ENCODE results near the gene CUBN.
"Not testable (repeated sequence)": the region's sequence is repeated elsewhere in the genome, so short reads cannot be mapped to it uniquely, and the experiment has no call there.

CUBN gene

DNA sequence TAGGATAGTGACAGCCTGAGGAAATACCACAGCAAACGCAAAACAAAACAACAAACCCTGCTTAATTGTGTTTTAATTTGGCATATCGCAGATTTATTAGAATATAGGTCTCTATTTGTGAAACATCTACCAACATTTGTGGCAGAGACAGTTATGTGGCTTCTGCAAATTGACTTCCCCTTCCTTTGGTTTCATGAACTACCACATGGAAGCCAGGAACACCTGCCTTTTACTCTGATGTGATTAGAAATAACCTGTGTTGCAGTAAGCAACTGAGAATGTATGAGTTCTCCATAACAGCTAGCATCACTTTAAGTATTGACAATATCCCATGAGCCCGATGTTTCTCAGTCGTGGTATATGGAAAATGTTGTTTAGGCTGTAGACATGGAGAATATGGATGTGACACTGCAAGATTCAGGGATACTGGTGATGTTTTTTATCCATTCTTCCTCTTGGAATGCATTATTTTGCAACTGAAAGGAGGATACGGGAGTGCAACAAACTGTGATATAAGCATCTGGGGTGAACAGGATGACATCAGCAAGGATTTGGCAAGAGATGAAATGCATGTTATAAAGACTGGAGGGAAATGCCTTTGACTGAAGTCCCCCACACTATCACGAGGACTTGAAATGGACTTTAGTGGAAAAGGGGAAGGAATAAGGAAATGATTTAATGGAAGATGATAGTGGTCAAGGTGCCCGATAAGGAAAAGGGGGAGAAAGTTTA is 95.9 kb downstream of the CUBN start:
- DNase-seq: no peak

DNA sequence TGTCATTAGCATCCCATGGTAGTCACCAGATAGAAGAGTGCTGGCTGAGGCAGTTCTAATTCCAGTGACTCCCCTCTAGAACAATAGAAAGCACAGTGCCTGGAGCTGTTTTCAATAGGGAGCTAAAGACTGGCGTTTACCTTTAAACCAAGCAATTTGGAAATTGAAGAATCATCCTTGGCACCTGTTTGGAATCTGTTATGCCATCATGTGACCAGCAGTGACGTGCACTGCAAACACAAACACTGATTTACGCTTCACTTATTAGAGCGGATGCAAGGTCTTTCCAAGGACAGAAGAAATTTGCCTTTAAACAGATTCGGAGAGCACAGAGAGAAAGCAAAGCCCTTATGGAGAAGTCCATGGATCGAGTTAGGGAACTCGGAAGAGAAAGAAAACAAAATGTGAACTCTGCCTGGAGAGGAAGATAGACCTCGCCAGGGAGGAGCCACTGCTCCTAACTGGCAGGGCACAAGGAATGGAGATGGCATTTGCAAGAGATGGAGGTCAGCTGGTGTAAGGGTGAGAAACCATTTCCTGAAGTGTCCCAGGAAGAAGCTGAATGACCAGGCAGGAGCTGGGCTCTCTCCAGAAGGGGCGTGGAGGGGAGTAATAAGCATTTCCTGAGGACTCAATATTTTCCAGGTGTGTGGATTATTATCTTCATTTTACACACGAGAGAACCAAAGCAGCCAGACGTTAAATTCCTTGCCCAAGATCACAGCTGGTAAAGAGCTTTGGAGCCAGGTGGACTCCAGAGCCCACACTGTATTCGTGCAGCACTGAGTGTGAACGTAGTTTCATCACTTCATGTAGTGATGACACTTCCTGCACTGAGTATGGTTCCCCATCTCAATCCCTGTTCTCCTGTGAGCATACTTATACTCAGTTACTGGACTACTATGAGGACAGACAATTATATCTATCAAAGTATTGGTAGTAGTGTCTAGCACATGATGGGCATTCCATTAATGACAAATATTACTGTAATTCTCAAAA is 97.7 kb downstream of the CUBN start:
- DNase-seq: no peak

DNA sequence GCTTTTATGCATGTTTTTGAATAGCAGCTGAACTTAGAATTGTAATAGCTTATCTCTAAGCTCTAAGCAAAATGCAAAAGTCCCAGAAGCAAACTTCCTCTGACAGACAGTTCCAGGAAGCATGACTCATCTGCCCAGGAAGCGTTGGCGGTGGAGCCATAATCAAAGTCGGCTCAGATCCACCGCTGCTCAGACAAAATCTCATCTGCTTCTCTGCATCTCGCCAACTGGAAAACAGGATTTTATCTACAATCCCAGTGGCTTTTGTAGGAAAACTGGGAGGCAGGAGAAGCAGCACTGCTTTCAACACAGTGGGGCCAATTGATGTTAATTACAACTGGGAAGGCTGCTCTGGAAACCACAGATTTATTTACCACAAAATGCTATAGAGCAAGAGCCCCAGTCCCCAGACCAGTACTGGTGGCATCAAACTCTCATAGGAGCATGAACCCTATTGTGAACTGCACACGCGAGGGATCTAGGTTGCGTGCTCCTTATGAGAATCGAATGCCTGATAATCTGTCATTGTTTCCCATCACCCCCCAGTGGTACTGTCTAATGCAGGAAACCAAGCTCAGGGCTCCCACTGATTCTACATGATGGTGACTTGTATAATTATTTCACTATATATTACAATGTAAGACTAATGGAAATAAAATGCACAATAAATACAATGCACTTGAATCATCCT is 99.9 kb downstream of the CUBN start:
- peak; percentile 84 for DNase-seq

DNA sequence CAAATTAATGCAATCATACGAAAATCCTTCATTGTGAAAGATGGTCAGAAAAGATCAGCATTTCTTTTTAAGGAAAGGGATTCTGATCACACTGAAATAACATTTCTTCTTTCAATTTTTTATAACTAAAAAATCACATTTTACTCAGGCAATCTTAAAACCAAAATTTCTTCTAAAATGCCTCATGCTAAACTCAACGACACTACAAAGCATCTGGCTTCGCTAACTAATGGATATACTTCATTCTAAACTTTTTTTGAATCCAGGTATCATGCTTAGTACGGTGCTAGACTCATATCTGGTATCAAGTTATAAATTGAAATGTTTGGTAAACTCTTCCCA is 100.4 kb downstream of the CUBN start:
- no peak for DNase-seq

DNA sequence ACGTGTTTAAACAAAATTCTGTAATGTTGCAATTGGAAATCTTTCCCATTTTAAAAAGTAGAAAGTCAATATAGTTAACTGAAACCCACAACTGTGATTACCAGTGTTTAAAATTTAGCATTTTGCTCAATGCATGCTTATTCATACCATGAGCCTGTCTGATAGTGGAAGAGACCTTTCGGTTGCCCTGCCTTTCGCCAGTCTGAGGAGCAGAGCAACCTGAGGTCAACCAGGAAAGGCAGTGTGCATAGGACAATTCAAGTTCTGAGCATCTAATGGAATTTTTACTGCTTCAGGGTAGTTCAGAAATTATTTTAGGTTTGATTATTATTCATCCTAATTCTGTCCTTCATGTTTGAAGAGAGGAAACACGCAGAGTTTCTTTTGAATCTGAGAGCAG is 100.8 kb downstream of the CUBN start:
- no peak for DNase-seq

DNA sequence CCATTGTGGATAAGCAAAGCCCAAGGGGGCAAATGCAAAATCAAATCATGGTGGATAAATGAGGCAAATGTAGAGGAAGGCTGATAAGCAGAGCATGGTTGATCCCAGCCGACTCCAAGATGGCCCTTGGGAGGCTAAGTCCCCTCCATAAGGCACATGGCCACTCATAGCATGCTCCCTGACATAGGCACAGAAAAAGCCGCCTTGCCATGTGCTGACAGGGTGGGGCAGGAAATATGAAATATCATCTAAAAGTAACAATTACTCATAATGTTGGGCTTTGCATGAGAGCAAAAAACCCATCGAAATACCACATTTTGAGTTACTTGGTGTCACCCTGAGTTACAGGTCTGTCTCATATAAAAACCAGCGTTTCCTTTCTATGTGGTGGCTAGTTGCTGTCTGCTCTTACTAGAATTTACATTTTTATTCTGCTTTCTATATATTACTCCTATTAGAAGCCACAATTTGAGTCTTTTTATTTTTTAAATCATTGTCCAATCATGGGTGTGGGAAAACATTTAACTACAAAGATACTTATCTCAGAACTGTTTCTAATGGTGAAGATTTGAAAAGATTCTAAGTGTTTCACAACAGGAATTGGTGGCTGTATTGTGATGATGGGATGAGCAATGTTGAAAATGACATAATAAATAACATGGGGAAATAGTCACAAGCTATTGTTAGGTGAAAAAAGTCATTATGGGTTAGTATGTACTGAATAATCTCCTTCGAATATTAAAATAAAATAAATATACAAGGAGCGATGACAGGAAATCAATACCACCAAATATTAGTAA is 102.7 kb downstream of the CUBN start:
- peak; percentile 90 for DNase-seq

DNA sequence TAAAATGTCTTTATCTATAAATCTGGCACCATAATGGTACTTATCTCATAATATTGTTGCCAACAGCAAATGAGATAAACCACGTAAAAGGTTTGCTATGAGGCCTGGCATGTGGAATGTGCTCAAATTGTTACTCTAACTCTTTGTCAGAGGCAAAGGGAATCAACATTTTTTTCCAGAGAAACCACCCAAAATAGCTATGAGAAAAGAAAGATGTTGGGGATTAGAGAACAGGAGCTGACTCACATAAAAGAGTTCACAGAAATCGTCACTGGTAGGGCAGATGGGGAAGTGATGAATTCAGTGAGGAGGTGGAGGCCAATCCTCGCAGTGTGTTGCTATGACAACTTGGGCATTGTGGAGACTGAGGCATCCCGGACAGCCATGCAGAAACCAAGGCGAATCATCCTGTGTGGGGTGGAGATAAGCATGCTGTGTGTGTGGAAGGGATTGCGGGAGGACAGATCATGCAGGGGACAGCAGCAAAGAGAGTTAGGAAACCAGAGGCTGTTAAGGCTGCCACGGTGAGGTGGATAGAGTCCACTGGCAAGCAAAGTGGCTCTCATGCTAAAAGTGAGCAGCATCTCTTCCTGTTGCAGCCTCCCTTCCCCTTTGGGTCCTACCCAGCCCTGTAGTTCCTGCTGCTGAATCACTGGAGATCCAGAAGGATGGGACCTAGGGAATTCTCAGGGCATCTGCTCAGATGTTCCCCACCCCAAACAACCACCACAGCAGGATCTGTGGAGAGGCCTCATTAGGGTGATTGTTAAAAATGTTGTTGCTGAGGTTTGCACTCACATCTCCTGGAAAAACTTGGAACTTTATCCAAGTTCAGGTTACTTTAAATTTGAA is 103.9 kb downstream of the CUBN start:
- peak; percentile 85 for DNase-seq

DNA sequence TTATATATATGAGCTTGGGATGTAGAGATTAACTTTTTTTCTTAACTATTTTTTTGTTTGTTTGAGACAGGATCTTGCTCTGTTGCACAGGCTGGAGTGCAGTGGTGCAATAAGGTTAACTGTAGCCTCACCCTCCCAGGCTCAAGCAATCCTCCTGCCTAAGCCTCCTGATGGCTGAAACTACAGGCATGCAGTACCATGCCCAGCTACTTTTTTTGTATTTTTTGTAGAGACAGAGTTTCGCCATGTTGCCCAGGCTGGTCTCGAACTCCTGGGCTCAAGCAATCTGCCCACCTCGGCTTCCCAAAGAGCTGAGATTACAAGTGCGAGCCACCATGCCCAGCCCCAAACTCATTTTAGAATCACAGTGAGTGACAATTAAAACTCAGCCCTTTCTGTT is 105.2 kb downstream of the CUBN start:
- DNase-seq: peak; percentile 35

DNA sequence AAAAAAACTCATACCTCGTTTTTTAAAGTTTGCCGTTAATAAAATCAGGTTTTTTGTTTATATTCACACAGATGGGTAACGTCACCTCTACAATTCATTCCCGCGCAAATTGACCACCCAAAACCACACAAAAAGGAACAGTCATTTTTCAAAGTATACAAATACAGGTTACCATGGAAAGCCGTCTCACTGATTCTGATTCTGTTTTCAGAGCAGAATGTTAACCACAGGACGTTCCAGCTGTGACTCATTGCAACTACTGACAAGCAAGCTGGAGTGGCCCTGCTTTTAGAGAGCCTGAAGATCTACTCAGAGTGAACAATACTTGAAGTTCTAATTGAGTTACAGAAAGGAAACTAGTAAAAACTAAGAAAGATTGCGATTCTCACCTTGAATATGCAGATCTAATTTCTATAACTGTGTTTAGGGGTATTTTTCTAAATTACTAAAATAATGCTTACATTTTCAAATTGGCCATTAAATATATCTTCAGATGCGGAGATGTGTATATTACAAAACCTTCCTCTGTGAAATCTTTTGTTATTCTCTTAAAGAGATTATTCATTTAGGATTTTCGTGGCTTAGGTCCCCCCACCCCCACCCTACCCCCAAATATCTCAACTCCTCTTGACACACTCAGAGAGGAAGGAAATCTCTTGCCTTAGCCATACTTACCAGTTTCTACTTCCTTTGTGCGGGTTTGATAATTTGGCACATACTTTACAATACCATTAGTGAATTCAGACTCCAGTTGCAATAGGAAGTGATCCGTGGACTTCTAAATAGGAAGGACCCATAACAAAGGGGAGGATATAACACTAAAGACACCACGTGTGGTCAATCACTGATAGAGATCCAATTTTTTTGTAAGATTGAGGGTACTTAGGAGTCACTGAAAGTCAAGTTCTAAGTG is 106.0 kb downstream of the CUBN start:
- peak; percentile 95 for DNase-seq

DNA sequence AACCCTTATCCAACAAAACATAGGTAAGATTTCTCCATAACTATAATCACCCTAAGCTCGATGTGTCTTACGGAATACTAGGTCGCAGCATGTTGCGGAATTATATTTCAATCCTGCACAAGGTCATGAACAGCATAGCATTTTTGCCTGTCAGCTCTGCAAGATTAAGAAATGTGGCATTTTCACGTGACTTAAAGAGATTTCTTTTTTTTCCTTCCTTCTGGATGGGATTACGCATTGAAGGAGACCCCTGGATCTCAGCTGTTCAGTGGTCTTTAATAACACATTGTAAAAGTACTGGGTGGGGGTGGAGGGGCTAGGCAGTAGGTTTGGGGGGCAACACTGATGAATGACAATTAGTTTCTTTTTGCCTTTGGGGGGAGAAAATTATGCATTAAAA is 106.7 kb downstream of the CUBN start:
- no peak for DNase-seq

DNA sequence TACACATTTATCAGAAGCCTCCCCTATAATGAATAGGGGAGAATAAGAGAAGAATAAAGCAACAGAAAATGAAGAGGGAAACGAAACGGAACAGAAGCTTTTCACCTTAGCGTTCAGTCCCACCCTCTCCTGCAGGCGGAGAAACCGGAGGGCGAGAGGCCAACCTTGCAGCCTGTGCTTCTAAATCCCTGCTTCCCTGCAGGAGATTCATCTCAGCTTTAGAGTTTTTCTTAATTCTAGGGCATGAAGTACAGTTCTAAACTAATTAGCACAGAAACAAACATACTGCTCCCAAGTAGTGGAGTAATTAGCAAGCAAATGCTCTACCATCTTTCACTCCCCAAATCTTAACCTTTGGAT is 107.2 kb downstream of the CUBN start:
- no peak for DNase-seq

DNA sequence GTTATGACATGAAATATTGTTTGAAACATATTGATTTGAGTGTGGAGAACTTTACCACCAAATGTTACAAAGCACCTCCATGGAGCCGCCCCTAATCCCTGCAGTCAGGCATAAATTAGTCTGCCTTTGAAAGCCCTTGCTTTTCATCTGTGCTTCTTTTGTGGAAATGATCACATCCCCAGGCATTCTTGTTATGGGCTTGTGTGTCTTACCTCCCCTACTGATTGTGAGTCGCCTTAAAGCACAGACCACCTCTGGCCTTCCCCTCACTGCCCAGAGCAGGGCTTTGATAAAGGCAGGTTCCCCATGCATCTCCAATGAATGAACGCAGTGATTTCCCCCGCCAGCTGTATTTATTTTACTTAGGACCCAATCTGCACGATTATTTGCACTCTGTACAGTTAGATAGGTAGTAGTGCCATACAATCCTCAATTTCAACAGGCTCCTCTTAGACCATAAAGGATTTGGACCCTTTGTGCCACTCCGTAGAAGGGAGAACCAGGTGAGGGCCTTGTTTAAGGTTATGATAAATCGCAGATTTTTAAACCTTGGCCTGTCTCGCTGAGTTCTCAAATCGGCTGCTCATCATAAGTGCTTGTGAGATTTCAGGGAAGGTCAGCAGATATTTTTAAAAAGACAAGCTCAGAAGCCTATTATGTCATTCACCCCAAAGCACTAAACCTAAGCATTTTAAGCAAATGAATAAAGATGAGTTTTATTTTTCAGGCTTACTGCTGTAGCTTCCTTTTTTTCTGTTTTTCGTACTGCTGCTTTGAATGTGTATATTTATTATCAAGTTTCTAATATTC is 107.8 kb downstream of the CUBN start:
- no peak for DNase-seq

DNA sequence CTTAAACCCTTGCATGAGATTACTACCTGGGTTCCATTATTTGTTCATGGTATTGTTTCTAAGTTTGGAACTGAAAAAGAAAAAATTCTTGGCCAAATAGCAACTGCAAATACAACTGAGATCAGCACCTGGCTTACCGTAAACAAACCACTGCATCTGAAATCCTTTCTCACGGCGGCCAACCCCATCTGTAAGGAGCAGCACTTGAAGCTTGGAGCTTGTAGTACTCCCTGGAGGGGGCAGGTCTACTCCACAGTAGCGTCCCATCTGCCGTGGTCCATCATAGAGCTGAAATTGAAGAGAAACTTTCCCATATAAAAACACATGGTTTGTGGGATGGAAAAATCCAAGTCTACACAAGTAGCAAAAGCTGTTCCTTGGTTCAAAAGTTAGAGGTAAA is 109.9 kb downstream of the CUBN start:
- DNase-seq: no peak

DNA sequence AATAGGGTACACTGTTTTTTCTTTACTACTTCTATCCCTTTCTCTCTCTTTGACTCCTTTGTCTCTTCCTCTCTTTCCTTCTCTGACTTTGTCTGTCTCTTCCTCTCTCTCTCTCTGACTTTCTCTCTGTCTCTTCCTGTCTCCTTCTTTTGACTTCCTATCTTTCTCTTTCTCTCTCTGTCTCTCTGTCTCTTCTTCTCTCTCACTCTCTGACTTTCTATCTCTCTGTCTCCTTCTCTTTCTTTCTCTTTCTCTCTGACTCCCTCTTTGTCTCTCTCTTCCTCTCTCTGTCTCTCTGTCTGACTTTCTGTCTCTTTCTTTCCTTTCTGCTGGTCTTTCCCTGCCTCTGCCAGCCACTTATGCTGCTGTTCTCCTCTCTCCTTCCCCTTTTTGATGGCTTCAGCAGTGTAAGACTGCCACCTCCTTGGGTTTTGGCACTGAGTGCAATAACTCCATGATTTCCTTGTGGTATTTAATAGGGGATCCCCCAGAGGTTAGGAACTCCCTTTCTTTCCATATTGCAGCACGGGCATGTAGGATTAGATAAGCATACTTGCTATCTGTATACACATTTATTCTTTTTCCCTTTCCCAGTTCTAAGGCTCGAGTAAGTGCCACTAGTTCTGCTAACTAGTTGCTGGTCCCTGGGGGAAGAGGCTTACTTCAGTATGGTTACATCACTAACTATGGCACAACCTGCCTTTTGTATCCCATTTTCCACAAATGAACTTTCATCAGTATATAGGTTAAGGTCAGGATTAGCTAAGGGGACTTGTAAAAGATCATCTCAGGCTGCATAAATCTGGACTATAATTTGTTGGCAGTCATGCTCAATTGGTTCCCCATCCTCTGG is 116.3 kb downstream of the CUBN start:
- not testable (repeated sequence) for DNase-seq

DNA sequence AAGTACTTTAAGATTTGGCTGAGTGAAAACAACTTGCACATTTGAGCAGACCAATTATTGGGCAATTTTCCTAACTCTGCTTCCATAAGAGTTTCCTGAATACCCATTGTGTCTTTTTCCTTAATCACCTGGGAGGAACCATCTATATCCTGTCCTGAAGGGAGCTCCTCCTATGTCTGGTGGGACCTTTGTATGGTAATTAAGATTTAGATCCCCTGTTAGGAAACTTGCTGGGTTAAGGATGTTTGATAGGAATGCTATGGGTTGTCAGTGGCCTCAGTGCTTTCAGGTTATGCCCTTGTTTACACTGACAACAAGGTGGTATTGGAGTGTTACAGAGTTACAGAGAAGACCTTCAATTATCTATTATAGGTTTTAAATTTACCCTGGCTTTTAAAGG is 116.9 kb downstream of the CUBN start:
- not testable (repeated sequence) for DNase-seq

DNA sequence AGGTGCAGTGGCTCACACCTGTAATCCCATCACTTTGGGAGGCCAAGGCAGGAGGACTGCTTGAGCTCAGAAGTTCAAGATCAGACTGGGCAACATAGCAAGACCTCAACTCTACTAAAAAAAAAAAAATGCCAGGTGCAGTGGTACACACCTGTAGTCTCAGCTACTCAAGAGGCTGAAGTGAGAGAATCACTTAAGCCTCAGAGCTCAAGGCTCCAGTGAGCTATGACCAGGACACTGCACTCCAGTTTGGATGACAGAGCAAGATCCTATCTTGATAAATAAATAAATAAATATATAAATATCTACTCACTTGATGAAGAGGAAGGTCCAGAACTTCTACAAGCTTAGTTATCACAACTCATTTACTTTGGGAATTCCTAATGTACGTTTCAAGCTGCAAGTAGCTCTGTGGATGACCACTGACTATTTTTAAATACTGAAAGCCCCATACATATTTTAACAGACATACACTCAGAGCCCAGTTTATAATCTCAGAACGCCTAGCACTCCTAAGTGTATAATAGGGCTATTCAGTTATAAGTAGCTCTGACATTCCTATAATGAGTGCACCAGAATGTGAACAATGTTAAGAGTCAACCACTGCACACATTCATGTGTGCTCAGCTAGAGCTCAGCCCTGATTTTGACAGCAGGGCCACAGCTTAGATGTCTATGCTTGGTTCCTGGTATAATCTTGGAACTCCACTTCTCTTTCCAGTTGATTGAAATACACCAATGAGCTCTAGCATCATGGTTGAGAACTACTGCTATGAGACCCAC is 119.1 kb downstream of the CUBN start:
- no peak for DNase-seq

DNA sequence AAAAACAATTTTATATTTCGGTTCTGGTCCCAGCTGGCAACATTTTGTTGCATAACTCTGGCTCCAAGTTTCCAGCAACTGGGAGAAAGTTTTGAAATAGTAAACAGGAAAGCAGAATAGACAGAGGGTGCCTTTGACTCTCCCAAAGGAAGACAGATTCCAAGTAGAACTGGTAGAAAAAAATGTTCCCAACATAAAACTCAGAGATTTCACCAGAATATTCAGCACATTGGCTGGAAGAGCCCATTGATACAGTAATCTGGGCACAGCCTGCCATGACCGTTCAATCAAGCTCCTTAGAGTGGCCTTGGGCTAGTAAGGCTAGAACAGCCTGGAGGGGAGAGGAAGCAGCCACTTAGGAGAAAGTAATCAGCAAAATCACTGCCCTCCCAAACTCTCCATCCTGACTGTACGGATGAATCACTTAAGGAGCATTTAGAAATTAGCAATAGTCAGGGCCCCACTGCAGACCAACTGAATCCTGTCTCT is 120.4 kb downstream of the CUBN start:
- no peak for DNase-seq

DNA sequence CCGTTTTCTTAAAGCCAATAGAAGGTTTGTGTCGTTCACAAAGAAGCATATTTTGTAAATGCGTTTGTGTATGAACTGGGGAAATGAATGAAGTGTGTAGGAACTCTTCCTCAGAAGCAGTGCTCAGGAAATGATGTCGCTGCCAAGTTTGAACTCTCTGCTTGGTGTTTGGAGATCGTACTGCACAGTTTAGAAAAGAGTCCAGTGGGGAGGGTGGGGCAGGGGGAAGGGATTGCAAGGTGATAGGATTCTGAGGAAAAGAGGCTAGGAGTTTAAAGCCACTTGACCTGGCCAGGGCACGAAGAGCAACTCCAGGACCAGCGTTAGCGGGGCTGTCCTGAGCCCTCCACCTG is 122.2 kb downstream of the CUBN start:
- no peak for DNase-seq
